Astrocyte (in vitro differentiated cells and primary cell): Measurements from ENCODE around the gene STRIP1.

Experiments
- EZH2 ChIP-seq: IDR thresholded peaks from 2 replicates; pipeline ENCODE4 v1.6.1; 2012; ENCODE audit warnings: mild to moderate bottlenecking, low read length, inconsistent platforms; ENCODE audit not compliant: insufficient read depth
- TF ChIP-seq, protein P1 (sequence below): IDR thresholded peaks from 2 replicates; pipeline ENCODE4 v1.5.1; 2011; ENCODE audit warnings: low read depth, mild to moderate bottlenecking, inconsistent platforms, low read length, moderate library complexity; ENCODE audit not compliant: insufficient read depth

DNA sequence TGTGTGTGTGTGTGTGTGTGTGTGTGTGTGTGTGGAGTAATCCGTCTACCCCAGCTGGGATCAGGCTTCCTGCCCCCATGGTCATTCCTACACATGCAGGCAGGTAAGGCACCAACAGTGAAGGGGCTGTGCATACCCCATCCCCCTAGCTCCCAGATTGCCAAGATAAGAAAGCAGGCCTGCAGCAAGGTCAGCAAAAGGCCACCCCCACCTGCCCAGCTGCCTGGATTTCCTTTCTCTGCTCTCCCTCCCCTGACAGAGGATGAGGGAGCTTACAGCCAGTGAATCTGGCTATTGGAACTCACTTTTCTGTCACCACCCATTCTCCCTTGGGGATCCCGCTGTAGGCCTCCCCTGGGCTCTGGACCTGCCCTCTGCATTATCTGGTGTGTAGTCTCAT, 28.2 kb downstream of the STRIP1 start:
- TF ChIP-seq, protein P1, sequence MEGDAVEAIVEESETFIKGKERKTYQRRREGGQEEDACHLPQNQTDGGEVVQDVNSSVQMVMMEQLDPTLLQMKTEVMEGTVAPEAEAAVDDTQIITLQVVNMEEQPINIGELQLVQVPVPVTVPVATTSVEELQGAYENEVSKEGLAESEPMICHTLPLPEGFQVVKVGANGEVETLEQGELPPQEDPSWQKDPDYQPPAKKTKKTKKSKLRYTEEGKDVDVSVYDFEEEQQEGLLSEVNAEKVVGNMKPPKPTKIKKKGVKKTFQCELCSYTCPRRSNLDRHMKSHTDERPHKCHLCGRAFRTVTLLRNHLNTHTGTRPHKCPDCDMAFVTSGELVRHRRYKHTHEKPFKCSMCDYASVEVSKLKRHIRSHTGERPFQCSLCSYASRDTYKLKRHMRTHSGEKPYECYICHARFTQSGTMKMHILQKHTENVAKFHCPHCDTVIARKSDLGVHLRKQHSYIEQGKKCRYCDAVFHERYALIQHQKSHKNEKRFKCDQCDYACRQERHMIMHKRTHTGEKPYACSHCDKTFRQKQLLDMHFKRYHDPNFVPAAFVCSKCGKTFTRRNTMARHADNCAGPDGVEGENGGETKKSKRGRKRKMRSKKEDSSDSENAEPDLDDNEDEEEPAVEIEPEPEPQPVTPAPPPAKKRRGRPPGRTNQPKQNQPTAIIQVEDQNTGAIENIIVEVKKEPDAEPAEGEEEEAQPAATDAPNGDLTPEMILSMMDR, result no peak
- no peak for TF ChIP-seq EZH2
